Middle frontal gyrus (tissue), 1 donor: ENCODE data around the gene FRMD4A.

Source experiments
- DNase-seq: peaks from one replicate; pipeline ENCODE4 v3.0.0-alpha.2; 2015; ENCODE audit warnings: low spot score; ENCODE audit errors: extremely low spot score

Gene FRMD4A

GRCh38 chr10:14022052-14022451, 308.7 kb downstream of the FRMD4A start:
- DNase-seq: no peak

GRCh38 chr10:14020037-14020664, 310.6 kb downstream of the FRMD4A start:
- no peak for DNase-seq

- no peak for DNase-seq
These were observed 313.3 kb downstream of the FRMD4A start for GRCh38 chr10:14017467-14017866.

- DNase-seq: no peak
These were observed 313.8 kb downstream of the FRMD4A start for GRCh38 chr10:14016931-14017333.

- no peak for DNase-seq
These were observed 314.6 kb downstream of the FRMD4A start for GRCh38 chr10:14016011-14016536.

GRCh38 chr10:14014423-14014822, 316.3 kb downstream of the FRMD4A start:
- no peak for DNase-seq

GRCh38 chr10:14010769-14011574, 319.8 kb downstream of the FRMD4A start:
- no peak for DNase-seq

GRCh38 chr10:14010101-14010558, 320.6 kb downstream of the FRMD4A start:
- no peak for DNase-seq

GRCh38 chr10:14009371-14010100, 321.2 kb downstream of the FRMD4A start:
- no peak for DNase-seq

GRCh38 chr10:14008740-14009080, 322.0 kb downstream of the FRMD4A start:
- no peak for DNase-seq

- no peak for DNase-seq
These were observed 326.2 kb downstream of the FRMD4A start for GRCh38 chr10:14004536-14004935.

GRCh38 chr10:14003517-14004184, 327.1 kb downstream of the FRMD4A start:
- no peak for DNase-seq

- no peak for DNase-seq
These were observed 329.3 kb downstream of the FRMD4A start for GRCh38 chr10:14001298-14002040.

- no peak for DNase-seq
These were observed 332.4 kb downstream of the FRMD4A start for GRCh38 chr10:13998163-13998835.

- no peak for DNase-seq
These were observed 333.1 kb downstream of the FRMD4A start for GRCh38 chr10:13997650-13998049.

GRCh38 chr10:13994932-13995331, 335.8 kb downstream of the FRMD4A start:
- no peak for DNase-seq

GRCh38 chr10:13993673-13994089, 337.0 kb downstream of the FRMD4A start:
- no peak for DNase-seq

- DNase-seq: no peak
These were observed 337.6 kb downstream of the FRMD4A start for GRCh38 chr10:13993169-13993568.

- DNase-seq: no peak
These were observed 339.4 kb downstream of the FRMD4A start for GRCh38 chr10:13991353-13991752.

GRCh38 chr10:13990946-13991345, 339.8 kb downstream of the FRMD4A start:
- no peak for DNase-seq
